ENCODE results near the gene MMP17. TPM values are rescaled to one million over a fixed set of nuclear protein-coding genes. Genes with fewer than 3 reads are reported as not detected.

MMP17 gene
- total and polyA plus RNA-seq, 4 donors: 1.0 to 5.4 (median 3.6) TPM

DNA sequence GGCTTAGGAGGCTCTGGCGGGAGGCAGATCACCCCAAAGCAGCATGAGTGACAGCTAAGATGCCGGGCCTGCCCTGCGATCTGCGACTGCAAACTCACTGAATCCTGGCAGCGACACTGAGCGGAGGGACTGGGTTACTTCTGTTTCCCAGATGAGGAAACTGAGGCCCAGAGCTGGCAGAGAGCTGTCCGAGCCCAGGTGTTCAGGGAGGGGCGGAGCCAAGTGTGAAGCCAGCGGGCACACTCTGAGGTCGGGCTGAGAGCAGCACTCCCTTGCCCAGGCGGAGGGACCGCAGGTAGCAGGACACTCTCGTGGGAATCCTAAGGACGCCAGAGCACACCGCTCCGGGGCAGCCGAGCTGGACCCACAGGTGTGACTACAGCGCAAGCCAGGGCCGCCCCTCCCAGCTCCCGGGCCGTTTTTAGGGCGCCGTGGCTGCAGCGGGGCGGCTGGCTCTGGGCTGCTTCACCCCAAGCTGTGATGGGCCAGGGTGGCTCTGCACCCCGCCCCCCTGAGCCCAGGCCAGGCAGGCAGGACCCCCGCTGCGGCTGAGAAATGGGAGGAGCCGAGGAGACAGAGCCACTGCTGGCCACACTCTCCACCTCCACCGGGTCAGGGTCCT, 27.4 kb downstream of the MMP17 start:
- Histone ChIP-seq H3K4me3 (ENCODE audit: low read length in 2 of 2) (no peak overlapping the region), H3K4me1 (ENCODE audit: control insufficient read depth in 1 of 2, insufficient read depth in 2 of 2, low read length in 2 of 2) (no peaks in the 10 kb centered on the region), H3K9me3 (ENCODE audit: control insufficient read depth, low read length) (no peaks in the 10 kb centered on the region), H3K36me3 (ENCODE audit: control insufficient read depth in 1 of 2, insufficient read depth in 2 of 2, low read length in 1 of 2) (no peaks in the 10 kb centered on the region), H3K27me3 (ENCODE audit: control insufficient read depth in 1 of 2, insufficient read depth in 2 of 2, low read length in 1 of 2) (no peaks in the 10 kb centered on the region), H3K27ac (ENCODE audit: low read depth in 1 of 2, low read length in 2 of 2) (no peak overlapping the region)
- intact Hi-C loops (cut with DNase I): no loop called here
- ATAC-seq (ENCODE audit: low FRiP score) (no peak), DNase-seq (peak in 1 of 2 donors; percentile 32)
- WGBS, 2 donors: 54 to 66% methylated on average over 21 to 30 of the region's 30 CpGs

GRCh38 chr12:131856366-131857097, 28.3 kb downstream of the MMP17 start:
- Histone ChIP-seq H3K4me1 (ENCODE audit: control insufficient read depth in 1 of 2, insufficient read depth in 2 of 2, low read length in 2 of 2) (no peaks in the 10 kb centered on the region), H3K27me3 (ENCODE audit: control insufficient read depth in 1 of 2, insufficient read depth in 2 of 2, low read length in 1 of 2) (no peaks in the 10 kb centered on the region), H3K9me3 (ENCODE audit: control insufficient read depth, low read length) (no peaks in the 10 kb centered on the region), H3K4me3 (ENCODE audit: low read length in 2 of 2) (no peak overlapping the region), H3K36me3 (ENCODE audit: control insufficient read depth in 1 of 2, insufficient read depth in 2 of 2, low read length in 1 of 2) (no peaks in the 10 kb centered on the region), H3K27ac (ENCODE audit: low read depth in 1 of 2, low read length in 2 of 2) (no peak overlapping the region)
- intact Hi-C loops (cut with DNase I): no loop called here
- 86 to 90% methylated on average over 10 of the region's 10 CpGs for WGBS, 2 donors
- DNase-seq (peak in 1 of 2 donors; percentile 30), ATAC-seq (ENCODE audit: low FRiP score) (no peak)

DNA sequence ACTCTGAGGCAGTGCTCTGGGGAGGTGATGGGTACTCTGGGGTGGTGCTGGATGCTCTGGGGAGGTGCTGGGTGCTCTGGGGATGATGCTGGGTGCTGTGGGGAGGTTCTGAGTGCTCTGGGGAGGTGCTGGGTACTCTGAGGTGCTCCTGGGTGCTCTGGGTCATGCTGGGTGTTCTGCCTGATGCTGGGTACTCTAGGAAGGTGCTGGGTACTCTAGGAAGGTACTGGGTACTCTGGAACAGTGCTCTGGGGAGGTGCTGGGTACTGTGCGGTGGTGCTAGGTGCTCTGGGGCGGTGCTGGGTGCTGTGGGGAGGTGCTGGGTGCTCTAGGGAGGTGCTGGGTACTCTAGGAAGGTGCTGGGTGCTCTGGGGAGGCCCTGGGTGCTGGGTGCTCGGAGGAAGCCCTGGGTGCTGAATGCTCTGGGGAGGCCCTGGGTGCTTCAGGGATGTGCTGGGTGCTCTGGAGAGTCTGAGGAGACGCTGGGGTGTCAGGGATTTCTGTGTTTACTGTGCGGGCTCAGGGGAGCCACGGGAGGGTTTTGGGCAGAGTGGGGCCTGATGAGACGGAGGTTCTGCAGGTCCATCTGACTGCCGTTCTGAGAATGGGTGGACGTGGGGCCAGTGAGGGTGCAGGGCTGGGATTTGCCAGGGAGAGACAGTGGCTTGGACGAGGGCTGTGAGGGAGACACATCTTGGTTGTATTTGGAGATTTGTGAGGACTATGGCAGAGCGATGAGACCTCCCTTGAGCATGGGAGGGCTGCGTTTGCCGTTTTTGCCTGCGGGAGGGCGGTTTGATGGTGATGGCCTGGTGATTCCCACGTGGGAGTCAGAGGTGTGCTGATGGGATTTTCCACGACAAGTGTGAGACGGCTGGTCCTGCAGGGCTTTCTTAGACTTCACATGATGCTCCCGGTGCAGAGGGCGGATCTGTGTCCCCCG, 30.0 kb downstream of the MMP17 start:
- Histone ChIP-seq H3K27ac (ENCODE audit: low read depth in 1 of 2, low read length in 2 of 2) (no peak overlapping the region), H3K9me3 (ENCODE audit: control insufficient read depth, low read length) (no peaks in the 10 kb centered on the region), H3K27me3 (ENCODE audit: control insufficient read depth in 1 of 2, insufficient read depth in 2 of 2, low read length in 1 of 2) (no peaks in the 10 kb centered on the region), H3K36me3 (ENCODE audit: control insufficient read depth in 1 of 2, insufficient read depth in 2 of 2, low read length in 1 of 2) (no peaks in the 10 kb centered on the region), H3K4me1 (ENCODE audit: control insufficient read depth in 1 of 2, insufficient read depth in 2 of 2, low read length in 2 of 2) (no peaks in the 10 kb centered on the region), H3K4me3 (ENCODE audit: low read length in 2 of 2) (no peak overlapping the region)
- ATAC-seq (ENCODE audit: low FRiP score) (peak; percentile 24), DNase-seq (peak in 1 of 2 donors; percentile 21)
- intact Hi-C loops (cut with DNase I): no loop called here
- WGBS, 2 donors: 78 to 81% methylated on average over 21 of the region's 21 CpGs

DNA sequence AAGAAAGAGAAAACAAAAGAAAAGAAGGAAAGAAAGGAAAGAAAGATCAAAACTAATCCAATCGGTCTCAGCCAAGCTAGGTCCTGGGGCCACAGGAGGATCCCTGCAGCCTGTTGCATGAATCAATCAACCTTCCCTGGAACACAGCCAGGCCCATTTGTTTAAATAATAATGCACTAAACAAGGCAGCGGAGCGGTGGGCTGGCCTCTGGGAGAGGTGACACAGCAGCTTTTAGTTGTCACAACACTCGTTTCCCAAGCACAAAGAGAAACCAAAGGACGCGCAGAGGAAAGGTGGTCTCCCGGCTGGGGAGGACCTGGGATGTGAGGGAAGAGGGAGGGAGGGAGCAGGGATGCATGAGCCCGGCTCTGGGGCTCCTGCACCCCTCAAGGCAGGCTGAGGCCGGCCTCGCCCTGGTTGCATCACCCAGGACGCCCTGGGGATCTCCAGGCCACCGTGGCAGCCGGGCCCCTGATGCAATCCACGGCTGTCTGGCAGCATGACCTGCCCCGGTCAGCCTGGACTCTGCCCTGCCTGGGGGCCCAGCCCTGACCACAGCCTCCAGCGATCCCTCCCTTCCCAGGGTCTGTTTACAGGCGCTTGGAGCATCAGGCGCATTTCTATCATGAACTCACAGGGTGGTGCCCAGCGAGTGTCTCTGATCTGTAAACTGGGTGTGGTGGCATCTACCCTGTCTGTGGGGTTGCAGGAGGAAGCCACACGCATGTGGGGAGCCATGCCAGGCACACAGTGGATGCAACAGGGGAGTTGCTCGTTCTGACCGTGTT, 32.5 kb downstream of the MMP17 start:
- no peaks in the 10 kb centered on the region for H3K27me3 ChIP-seq (ENCODE audit: control insufficient read depth in 1 of 2, insufficient read depth in 2 of 2, low read length in 1 of 2)
- 36 to 48% methylated on average over 22 of the region's 22 CpGs for WGBS, 2 donors
- no peaks in the 10 kb centered on the region for H3K4me1 ChIP-seq (ENCODE audit: control insufficient read depth in 1 of 2, insufficient read depth in 2 of 2, low read length in 2 of 2)
- no peak overlapping the region for H3K4me3 ChIP-seq (ENCODE audit: low read length in 2 of 2)
- no peaks in the 10 kb centered on the region for H3K36me3 ChIP-seq (ENCODE audit: control insufficient read depth in 1 of 2, insufficient read depth in 2 of 2, low read length in 1 of 2)
- no peak for DNase-seq
- ATAC-seq (ENCODE audit: low FRiP score): no peak
- H3K27ac ChIP-seq (ENCODE audit: low read depth in 1 of 2, low read length in 2 of 2): no peak overlapping the region
- intact Hi-C loops (cut with DNase I): no loop called here
- no peaks in the 10 kb centered on the region for H3K9me3 ChIP-seq (ENCODE audit: control insufficient read depth, low read length)

- intact Hi-C loops (cut with DNase I): no loop called here
- no peaks in the 10 kb centered on the region for H3K4me1 ChIP-seq (ENCODE audit: control insufficient read depth in 1 of 2, insufficient read depth in 2 of 2, low read length in 2 of 2)
- no peak for ATAC-seq (ENCODE audit: low FRiP score)
- no peak for DNase-seq
- no peak overlapping the region for H3K4me3 ChIP-seq (ENCODE audit: low read length in 2 of 2)
- H3K36me3 ChIP-seq (ENCODE audit: control insufficient read depth in 1 of 2, insufficient read depth in 2 of 2, low read length in 1 of 2): no peaks in the 10 kb centered on the region
- no peaks in the 10 kb centered on the region for H3K27me3 ChIP-seq (ENCODE audit: control insufficient read depth in 1 of 2, insufficient read depth in 2 of 2, low read length in 1 of 2)
- no peaks in the 10 kb centered on the region for H3K9me3 ChIP-seq (ENCODE audit: control insufficient read depth, low read length)
- no peak overlapping the region for H3K27ac ChIP-seq (ENCODE audit: low read depth in 1 of 2, low read length in 2 of 2)
- WGBS, 2 donors: 89 to 90% methylated on average over 12 of the region's 12 CpGs
Measured at GRCh38 chr12:131861261-131862083, 33.3 kb downstream of the MMP17 start.

GRCh38 chr12:131862084-131862441, 33.9 kb downstream of the MMP17 start:
- Histone ChIP-seq H3K27me3 (ENCODE audit: control insufficient read depth in 1 of 2, insufficient read depth in 2 of 2, low read length in 1 of 2) (no peaks in the 10 kb centered on the region), H3K36me3 (ENCODE audit: control insufficient read depth in 1 of 2, insufficient read depth in 2 of 2, low read length in 1 of 2) (no peaks in the 10 kb centered on the region), H3K27ac (ENCODE audit: low read depth in 1 of 2, low read length in 2 of 2) (no peak overlapping the region), H3K4me3 (ENCODE audit: low read length in 2 of 2) (no peak overlapping the region), H3K4me1 (ENCODE audit: control insufficient read depth in 1 of 2, insufficient read depth in 2 of 2, low read length in 2 of 2) (no peaks in the 10 kb centered on the region), H3K9me3 (ENCODE audit: control insufficient read depth, low read length) (no peaks in the 10 kb centered on the region)
- intact Hi-C loops (cut with DNase I): no loop called here
- WGBS, 2 donors: 66 to 88% methylated on average over 4 of the region's 4 CpGs
- DNase-seq (peak in 1 of 2 donors; percentile 1), ATAC-seq (ENCODE audit: low FRiP score) (peak; percentile 14)

GRCh38 chr12:131862600-131862993, 34.4 kb downstream of the MMP17 start:
- no peaks in the 10 kb centered on the region for H3K9me3 ChIP-seq (ENCODE audit: control insufficient read depth, low read length)
- ATAC-seq (ENCODE audit: low FRiP score) (no peak), DNase-seq (peak in 1 of 2 donors; percentile 28)
- no peaks in the 10 kb centered on the region for H3K4me1 ChIP-seq (ENCODE audit: control insufficient read depth in 1 of 2, insufficient read depth in 2 of 2, low read length in 2 of 2)
- no peaks in the 10 kb centered on the region for H3K36me3 ChIP-seq (ENCODE audit: control insufficient read depth in 1 of 2, insufficient read depth in 2 of 2, low read length in 1 of 2)
- intact Hi-C loops (cut with DNase I): no loop called here
- H3K4me3 ChIP-seq (ENCODE audit: low read length in 2 of 2): no peak overlapping the region
- H3K27ac ChIP-seq (ENCODE audit: low read depth in 1 of 2, low read length in 2 of 2): no peak overlapping the region
- no peaks in the 10 kb centered on the region for H3K27me3 ChIP-seq (ENCODE audit: control insufficient read depth in 1 of 2, insufficient read depth in 2 of 2, low read length in 1 of 2)
- WGBS, 2 donors: 74 to 86% methylated on average over 14 of the region's 14 CpGs
